Caki2 (cell line): ENCODE results near the gene PTPRN2. TPM values are rescaled to one million over a fixed set of nuclear protein-coding genes. Genes with fewer than 3 reads are reported as not detected.
"Not testable (repeated sequence)": the region's sequence is repeated elsewhere in the genome, so short reads cannot be mapped to it uniquely, and the experiment has no call there.

Source experiments
- DNase-seq: peaks from one replicate; pipeline ENCODE4 v3.0.0-alpha.2; 2015; ENCODE audit warnings: low read depth
- in situ Hi-C: cut with HindIII; loops from 2 replicates; pipeline ENCODE4 v1.10.0; 2016; ENCODE audit warnings: low sequenced_read_pairs, low pct_unique_long_range_greater_than_20kb, mixed read lengths
- total RNA-seq: library from RNA; depleted of rRNA; stranded (reverse); fragments of >200 nt; shearing (Covaris generic); gene quantifications from 2 replicates; pipeline ENCODE4 v1.2.3, GENCODE V29; 2014; ENCODE audit warnings: low replicate concordance

Gene PTPRN2
- total RNA-seq, 1 experiment from 2014 or later: 0.88 TPM

DNA sequence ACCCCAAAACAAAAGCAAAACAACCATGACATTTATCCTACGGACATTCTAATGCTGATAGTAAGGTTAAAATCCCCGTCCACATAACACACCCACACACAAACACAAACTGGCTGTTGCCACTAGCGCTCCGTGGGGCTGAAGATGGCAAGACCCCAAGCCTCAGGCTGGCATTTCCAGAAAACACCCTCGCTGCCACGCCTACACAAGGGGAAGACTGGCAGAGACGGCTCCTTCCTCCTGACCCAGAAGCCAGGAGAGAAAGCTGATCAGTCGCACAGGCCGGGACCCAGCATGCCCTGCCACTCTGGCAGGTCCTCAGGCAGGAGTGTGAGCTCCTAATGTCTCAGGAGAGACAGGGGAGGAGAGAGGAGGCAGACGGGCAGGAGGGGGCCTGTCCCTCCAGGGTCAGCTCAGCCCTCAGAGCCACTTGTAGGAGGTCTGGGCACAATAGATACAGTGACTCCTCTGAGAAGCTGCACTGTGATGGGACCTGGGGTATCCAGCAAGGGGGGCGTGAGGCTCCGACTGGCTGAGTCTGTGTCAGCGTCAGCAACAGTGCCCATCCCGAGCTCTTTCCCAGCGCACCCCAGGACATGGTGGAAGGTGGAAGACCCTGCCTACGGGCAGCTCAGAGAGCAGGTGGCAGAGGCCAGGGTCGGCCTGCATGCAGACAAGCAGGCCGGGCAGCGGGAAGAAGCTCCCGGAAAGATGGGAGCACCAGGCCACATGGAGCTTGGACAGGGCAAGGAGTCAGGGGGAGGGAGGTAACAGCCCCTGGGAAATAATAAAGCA is 326.9 kb downstream of the PTPRN2 start:
- in situ Hi-C loops: no loop called here
- DNase-seq: no peak

- in situ Hi-C loops: no loop called here
- no peak for DNase-seq
Measured at GRCh38 chr7:158259671-158260418, 327.8 kb downstream of the PTPRN2 start.

- no peak for DNase-seq
- in situ Hi-C loops: no loop called here
Measured at GRCh38 chr7:158259141-158259540, 328.5 kb downstream of the PTPRN2 start.

DNA sequence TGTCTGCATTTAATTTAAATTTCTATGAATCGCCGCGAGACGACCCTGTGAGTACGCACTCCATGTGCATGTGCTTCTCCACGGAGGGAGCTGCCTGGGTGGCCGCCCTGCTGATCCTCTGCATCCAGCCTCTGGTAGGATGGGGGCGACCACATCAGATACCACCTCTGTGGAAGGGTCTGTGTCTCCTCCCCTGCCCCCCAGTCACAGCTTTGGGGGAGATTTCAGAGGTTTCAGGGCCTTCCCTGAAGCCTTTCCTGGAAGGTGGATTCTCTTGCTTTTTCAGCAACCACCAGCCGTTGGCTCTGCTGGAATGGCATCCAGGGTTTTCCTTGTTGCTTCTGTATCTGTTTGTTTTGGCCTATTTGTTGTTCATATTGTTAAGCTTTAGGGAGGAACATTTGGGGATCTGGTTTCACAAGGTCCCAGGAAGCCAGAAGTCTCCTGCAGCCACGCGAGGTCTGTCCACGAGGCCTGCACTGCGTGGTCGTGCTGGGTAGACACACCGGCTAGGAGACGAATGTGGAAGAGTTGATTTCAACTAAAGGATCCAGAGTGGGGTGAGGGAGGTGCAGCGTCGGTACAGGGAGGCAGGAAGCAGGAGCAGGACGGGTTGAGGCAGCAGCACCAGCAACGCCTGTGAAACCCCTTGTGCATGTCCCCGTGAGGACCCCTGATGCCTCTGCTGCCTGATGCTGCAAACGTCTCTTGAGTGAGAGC is 329.1 kb downstream of the PTPRN2 start:
- in situ Hi-C loops: no loop called here

DNA sequence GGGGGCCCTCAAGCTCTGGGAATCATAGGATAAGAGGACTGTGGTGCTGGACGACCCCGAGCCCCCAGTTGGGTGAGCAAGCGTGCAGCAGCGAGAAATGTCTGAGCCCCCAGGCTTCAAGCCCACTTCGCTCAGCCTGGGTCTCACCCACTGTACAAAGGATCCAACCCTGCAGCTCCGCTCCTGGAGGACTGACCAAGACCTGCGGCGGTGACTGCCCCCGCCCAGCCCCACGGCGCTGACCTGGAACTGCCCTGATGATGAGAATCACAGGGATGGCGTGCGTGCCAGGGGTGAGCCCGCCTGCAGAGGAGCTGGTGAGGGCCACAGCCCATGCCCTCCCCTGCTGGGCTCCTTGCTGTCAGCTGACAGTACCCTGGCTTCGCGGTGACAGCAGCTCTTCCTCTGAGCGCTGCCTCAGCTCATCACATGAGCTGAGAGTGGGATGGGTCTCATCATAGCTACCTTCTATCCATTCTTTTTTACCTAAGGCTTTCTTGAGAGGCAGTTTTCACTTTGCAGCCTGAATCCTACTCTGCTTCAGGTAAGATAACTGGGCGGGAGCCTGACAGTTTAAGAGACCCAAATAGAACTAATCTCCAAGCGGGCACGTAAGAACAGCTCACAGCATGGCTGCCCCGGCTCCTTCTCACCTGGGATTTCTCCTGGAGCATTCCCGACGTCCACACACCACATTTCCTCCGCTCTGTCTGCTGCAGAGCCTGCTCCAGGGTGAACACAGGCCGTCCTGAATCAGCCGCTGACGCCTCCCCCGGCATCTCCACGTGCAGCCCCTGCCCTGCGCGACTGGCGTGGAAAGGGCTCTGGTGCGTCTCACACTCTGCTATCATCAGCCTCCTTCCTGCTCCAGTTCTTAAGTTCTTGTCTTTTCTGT is 329.9 kb downstream of the PTPRN2 start:
- DNase-seq: no peak
- in situ Hi-C loops: no loop called here

More for the DNA sequence above, 329.1 kb downstream of the PTPRN2 start:
- no peak for DNase-seq

DNA sequence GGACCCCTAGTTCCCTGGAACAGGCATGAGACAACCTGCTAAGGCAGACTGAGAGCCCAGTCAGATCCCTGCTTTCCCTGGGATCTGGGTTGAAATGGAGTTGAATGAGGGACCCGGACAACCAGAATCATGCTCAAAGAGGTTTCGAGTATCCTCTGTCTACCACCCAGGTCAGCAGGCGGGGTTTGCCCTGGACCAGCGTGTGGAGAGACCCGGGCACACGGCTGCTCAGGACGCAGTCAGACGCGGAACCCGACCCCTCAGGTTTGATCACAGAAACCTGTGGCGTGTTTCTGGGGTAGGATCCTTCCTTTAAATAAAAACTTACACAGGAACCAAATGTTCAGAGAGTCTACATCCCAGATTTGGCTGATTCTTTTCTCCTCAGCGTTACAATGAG is 330.6 kb downstream of the PTPRN2 start:
- in situ Hi-C loops: no loop called here
- DNase-seq: no peak

GRCh38 chr7:158256091-158256816 is 331.4 kb downstream of the PTPRN2 start:
- DNase-seq: no peak
- in situ Hi-C loops: no loop called here

- in situ Hi-C loops: no loop called here
- DNase-seq: no peak
Measured at GRCh38 chr7:158255558-158255957, 332.1 kb downstream of the PTPRN2 start.

DNA sequence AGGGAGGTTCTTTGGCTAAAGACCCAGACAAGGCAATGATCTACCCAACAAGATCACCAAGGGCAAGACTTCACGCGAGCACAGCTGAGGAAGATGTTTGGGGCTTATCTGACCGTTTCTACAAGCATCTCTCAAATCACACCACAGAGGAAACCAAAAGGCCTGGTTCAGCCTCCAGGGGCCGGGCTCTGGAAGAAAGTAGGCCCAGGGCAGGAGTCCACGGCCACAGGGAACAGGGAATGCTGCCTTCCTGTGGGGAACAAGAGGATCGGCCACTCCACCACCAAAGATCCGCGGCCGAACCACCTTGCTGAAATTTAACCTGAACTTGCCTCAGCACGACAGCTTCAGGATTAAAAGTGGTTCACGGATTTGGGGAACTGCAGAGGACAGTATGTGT is 332.5 kb downstream of the PTPRN2 start:
- in situ Hi-C loops: no loop called here
- no peak for DNase-seq

DNA sequence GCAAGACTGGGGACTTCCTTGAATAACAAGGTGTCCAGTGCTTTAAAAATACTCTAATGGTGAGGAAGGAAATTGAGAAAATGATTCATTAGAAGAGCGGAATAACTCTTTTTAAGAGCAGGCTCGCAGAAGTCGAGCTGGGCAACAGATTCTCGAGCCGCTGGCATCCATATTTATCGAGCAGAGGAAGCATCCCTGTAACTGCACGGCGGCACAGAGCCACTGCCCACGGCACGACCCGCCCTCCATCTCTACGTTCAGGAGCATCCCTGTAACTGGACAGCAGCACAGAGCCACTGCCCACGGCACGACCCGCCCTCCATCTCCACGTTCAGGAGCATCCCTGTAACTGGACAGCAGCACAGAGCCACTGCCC is 334.0 kb downstream of the PTPRN2 start:
- DNase-seq, in situ Hi-C loops: not testable (repeated sequence)

DNA sequence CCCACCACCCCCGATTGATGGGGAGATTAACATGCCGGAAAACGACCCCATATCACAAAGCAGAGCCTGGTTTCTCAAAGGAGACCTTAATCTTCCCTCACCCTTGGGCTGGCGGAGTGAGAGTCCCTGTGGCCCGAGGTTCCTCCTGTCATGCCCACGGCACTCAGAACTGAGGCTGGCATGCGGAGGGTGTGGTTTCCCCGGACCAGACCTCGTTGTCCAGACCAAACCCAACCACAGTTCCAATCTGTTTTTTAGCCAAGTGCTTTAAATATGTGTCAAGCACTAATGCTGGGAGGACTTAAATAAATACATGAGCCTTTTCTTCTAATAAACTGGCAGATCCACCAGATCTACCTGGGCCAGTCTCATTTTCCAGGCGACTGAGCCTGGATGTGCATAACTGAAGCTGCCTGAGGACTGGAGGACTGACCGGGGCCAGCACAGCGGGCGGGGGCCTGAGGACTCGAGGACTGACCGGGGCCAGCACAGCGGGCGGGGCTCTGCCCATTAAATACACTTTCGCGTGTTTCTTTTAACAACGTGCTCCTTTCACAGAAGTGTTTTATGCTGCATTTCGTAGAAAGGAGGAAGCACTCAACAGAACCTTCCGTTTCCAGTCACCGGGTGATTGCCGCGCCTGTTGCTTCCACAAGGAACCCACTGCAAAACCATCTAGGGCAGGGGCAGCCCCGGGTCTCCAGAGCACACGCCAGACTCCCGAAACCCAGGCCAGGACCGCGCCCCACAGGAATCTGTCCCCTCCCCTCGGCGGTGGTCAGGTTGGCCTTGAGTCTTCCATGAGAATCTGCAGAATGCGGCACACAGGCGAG is 334.6 kb downstream of the PTPRN2 start:
- in situ Hi-C loops: no loop called here
- DNase-seq: no peak

DNA sequence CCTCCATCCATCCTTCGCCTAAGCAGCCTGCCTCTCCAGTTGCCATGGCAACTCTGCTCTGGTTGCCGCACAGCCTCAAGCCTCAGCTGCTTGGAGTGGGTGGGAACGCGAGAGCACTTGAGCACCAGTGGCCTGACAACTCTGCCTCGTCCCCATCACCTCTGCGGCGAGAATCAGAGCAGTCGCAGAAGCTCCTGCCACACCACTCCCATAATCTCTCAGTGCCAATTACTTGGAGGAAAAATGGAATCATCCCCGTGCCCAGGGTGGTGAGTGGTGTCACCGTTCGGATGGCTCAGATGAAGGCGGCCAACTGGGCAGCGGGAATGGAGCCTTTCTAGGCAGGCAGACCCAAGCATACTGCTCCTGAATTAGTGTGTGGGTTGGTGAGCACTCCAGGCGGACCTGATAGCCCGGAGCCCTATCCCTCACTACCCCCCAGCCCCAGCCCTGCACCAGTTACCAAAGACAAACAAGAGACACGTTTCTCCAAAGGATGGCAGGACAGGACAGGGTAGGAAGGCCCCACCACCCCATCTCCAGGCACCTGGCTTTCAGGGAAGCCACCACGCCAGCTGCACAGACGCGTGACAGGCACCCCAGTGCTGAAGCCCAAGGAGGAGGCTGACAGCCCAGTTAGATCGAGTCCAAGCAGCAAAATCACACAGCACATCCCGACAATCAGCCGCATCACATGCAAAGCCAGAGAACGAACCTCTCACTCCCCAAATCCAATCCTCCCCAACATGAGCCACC is 335.4 kb downstream of the PTPRN2 start:
- no peak for DNase-seq
- in situ Hi-C loops: no loop called here

- in situ Hi-C loops: no loop called here
- DNase-seq: no peak
Measured at GRCh38 chr7:158251061-158251965, 336.3 kb downstream of the PTPRN2 start.

DNA sequence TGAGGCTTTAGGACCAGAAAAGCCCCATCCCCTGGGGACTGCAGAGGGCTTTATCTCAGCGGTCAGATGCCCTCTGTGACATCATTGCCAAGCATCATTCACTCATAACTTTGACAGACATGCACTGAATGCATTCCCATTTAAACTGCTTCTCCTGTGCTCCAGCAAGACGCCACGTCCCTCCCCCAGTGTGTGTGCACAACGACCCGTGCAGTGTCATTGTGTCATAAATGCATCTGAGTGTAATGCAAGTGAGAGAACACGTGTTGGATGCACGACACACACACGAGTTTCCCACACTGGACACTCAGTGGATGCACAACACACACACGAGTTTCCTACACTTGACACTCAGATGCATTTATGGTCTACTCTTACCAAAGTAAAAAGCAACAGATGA is 337.9 kb downstream of the PTPRN2 start:
- no peak for DNase-seq
- in situ Hi-C loops: no loop called here

DNA sequence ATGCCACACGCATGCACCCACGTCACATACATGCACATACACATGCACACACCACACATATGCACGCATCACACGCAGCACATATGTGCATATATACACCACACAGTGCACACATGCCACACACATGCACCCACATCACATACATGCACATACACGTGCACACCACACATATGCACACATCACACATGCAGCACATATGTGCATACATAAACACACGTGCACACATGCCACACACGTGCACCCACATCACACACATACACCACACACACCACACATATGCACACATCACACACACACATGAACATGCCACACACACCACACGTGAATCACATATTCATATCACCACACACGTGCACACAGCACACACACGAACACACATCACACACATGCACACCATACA is 338.8 kb downstream of the PTPRN2 start:
- in situ Hi-C loops: no loop called here

More for the DNA sequence above, 338.8 kb downstream of the PTPRN2 start:
- no peak for DNase-seq
